SK-N-SH (cell line): ENCODE data around the gene CALCOCO2. TPM values are rescaled to one million over a fixed set of nuclear protein-coding genes. Genes with fewer than 3 reads are reported as not detected.

Experiments used
- CTCF ChIA-PET: fragments of 300-600, 350-600 bp; formaldehyde crosslinking; extraction: SDS; loops from one replicate; lab custom pipeline; 2021; lab: Yijun Ruan, JAX
- POLR2A ChIA-PET: fragments of 350-600 bp; sonication (Branson Sonifier 250); formaldehyde crosslinking; extraction: SDS; loops from one replicate; lab custom pipeline; 2020; ENCODE audit warnings: antibody characterized with exemption, inconsistent platforms; lab: Yijun Ruan, JAX
- DNase-seq: peaks from one replicate; pipeline ENCODE4 v3.0.0; 2012
- H2AFZ ChIP-seq: fragments of 200-600 bp; sonication (generic); 2 replicates; pipeline ENCODE4 v1.8.1; 2016; ENCODE audit warnings: antibody characterized with exemption, mild to moderate bottlenecking, low read depth
- H3F3A ChIP-seq: fragments of 200-600 bp; sonication (generic); replicated peaks from 2 replicates; pipeline ENCODE3; 2016; ENCODE audit warnings: antibody characterized with exemption, mild to moderate bottlenecking; ENCODE audit not compliant: insufficient read depth
- H3K27ac ChIP-seq, 2 experiments: fragments of 200-500 bp in 1 of 2; fragments of 200-600 bp in 1 of 2; sonication (Bioruptor generic) in 1 of 2; sonication (generic), shearing (Covaris generic) in 1 of 2; 2 replicates each; pipeline versions ENCODE4 v1.5.1 to v1.6.1; 2014 to 2016; ENCODE audit warnings: low read depth in 2 of 2, inconsistent platforms in 1 of 2, low read length in 1 of 2, mild to moderate bottlenecking in 1 of 2, mixed read lengths in 1 of 2
- H3K27me3 ChIP-seq: fragments of 200-600 bp; sonication (generic), shearing (Covaris generic); 2 replicates; pipeline ENCODE4 v1.6.1; 2016; ENCODE audit warnings: mixed run types; ENCODE audit not compliant: insufficient read depth
- H3K36me3 ChIP-seq, 2 experiments: fragments of 200-500 bp in 1 of 2; fragments of 200-600 bp in 1 of 2; sonication (Bioruptor generic) in 1 of 2; sonication (generic) in 1 of 2; replicated peaks in 1 of 2; 2 replicates each; pipeline versions ENCODE3 to v1.5.1; 2014 to 2016; ENCODE audit warnings: low read length in 1 of 2, mild to moderate bottlenecking in 1 of 2; ENCODE audit not compliant: insufficient read depth in 2 of 2, control insufficient read depth in 1 of 2
- H3K4me1 ChIP-seq, 2 experiments: fragments of 200-500 bp in 1 of 2; fragments of 200-600 bp in 1 of 2; sonication (Bioruptor generic) in 1 of 2; sonication (generic), shearing (Covaris generic) in 1 of 2; 2 replicates each; pipeline versions ENCODE4 v1.5.1 to v1.6.1; 2014 to 2016; ENCODE audit warnings: low read depth in 1 of 2, low read length in 1 of 2, mixed run types in 1 of 2; ENCODE audit not compliant: insufficient read depth in 2 of 2, control insufficient read depth in 1 of 2
- H3K4me2 ChIP-seq: fragments of 200-600 bp; sonication (generic), shearing (Covaris generic); 2 replicates; pipeline ENCODE4 v1.6.1; 2017; ENCODE audit warnings: mixed run types
- H3K4me3 ChIP-seq, 2 experiments: fragments of 200-500 bp in 1 of 2; fragments of 200-600 bp in 1 of 2; sonication (Bioruptor generic) in 1 of 2; sonication (generic), shearing (Covaris generic) in 1 of 2; 2 replicates each; pipeline versions ENCODE4 v1.5.1 to v1.8.1; 2014 to 2016; ENCODE audit warnings: low read depth in 2 of 2, inconsistent platforms in 1 of 2, low read length in 1 of 2, mild to moderate bottlenecking in 1 of 2, mixed read lengths in 1 of 2, moderate library complexity in 1 of 2
- H3K79me2 ChIP-seq: fragments of 200-600 bp; sonication (generic); 2 replicates; pipeline ENCODE4 v1.8.1; 2017; ENCODE audit warnings: mild to moderate bottlenecking; ENCODE audit not compliant: insufficient read depth
- H3K9ac ChIP-seq: fragments of 200-600 bp; sonication (generic); 2 replicates; pipeline ENCODE4 v1.6.1; 2017; ENCODE audit warnings: mixed run types
- H3K9me2 ChIP-seq: fragments of 200-600 bp; sonication (generic); 2 replicates; pipeline ENCODE4 v1.6.1; 2017; ENCODE audit warnings: mixed run types
- H3K9me3 ChIP-seq: fragments of 200-600 bp; sonication (generic); 2 replicates; pipeline ENCODE4 v1.6.1; 2017; ENCODE audit warnings: mixed run types, mild to moderate bottlenecking, moderate library complexity
- H4K20me1 ChIP-seq: fragments of 200-600 bp; sonication (generic); 2 replicates; pipeline ENCODE4 v1.6.1; 2017; ENCODE audit warnings: mild to moderate bottlenecking, mixed run types; ENCODE audit not compliant: insufficient read depth
- CHD2 ChIP-seq: fragments of 150-350 bp; IDR thresholded peaks from 2 replicates; pipeline ENCODE4 v1.6.1; 2018; ENCODE audit warnings: low read length; ENCODE audit not compliant: partially characterized antibody
- ELF1 ChIP-seq: IDR thresholded peaks from 2 replicates; pipeline ENCODE4 v1.4.0; 2012
- EP300 ChIP-seq, 2 experiments: IDR thresholded peaks; 2 replicates each; pipeline versions ENCODE4 v1.4.0 to v1.6.1; 2012; ENCODE audit warnings: borderline replicate concordance in 1 of 2, low read depth in 1 of 2, low read length in 1 of 2
- FOSL2 ChIP-seq: IDR thresholded peaks from 2 replicates; pipeline ENCODE4 v1.4.0; 2012; ENCODE audit warnings: low read depth, mild to moderate bottlenecking, moderate library complexity, borderline replicate concordance
- FOXM1 ChIP-seq: IDR thresholded peaks from 2 replicates; pipeline ENCODE4 v1.4.0; 2012; ENCODE audit warnings: low read depth, mild to moderate bottlenecking
- GABPA ChIP-seq: IDR thresholded peaks from 2 replicates; pipeline ENCODE4 v1.4.0; 2012; ENCODE audit warnings: low read depth, mild to moderate bottlenecking
- GATA2 ChIP-seq: sonication (generic); formaldehyde crosslinking; IDR thresholded peaks from 2 replicates; pipeline ENCODE4 v1.5.0; 2020; ENCODE audit warnings: mild to moderate bottlenecking, missing genetic modification reagents
- JUND ChIP-seq: IDR thresholded peaks from 2 replicates; pipeline ENCODE4 v1.4.0; 2012
- MEF2A ChIP-seq: IDR thresholded peaks from 2 replicates; pipeline ENCODE4 v1.4.0; 2012; ENCODE audit warnings: low read depth, borderline replicate concordance
- NFIC ChIP-seq: IDR thresholded peaks from 2 replicates; pipeline ENCODE4 v1.4.0; 2012; ENCODE audit warnings: borderline replicate concordance
- NRF1 ChIP-seq: IDR thresholded peaks from 2 replicates; pipeline ENCODE4 v1.6.1; 2012; ENCODE audit warnings: low read depth, mild to moderate bottlenecking, low read length
- RAD21 ChIP-seq: IDR thresholded peaks from 2 replicates; pipeline ENCODE4 v1.6.1; 2012; ENCODE audit warnings: mild to moderate bottlenecking, low read length
- RCOR1 ChIP-seq: fragments of 150-350 bp; IDR thresholded peaks from 2 replicates; pipeline ENCODE4 v1.6.1; 2017; ENCODE audit warnings: antibody characterized with exemption, low read length
- SIN3A ChIP-seq: IDR thresholded peaks from 2 replicates; pipeline ENCODE4 v1.6.1; 2012; ENCODE audit warnings: low read depth, mild to moderate bottlenecking, low read length, moderate library complexity, borderline replicate concordance
- SMC3 ChIP-seq: IDR thresholded peaks from 2 replicates; pipeline ENCODE4 v1.6.1; 2012; ENCODE audit warnings: low read depth, low read length, improper control_type of control experiment
- TAF1 ChIP-seq: IDR thresholded peaks from 2 replicates; pipeline ENCODE4 v1.6.1; 2012; ENCODE audit warnings: low read depth, mild to moderate bottlenecking, low read length, moderate library complexity, borderline replicate concordance
- TCF12 ChIP-seq: IDR thresholded peaks from 2 replicates; pipeline ENCODE4 v1.4.0; 2012
- TEAD4 ChIP-seq: IDR thresholded peaks from 2 replicates; pipeline ENCODE4 v1.4.0; 2012; ENCODE audit warnings: mild to moderate bottlenecking, borderline replicate concordance; ENCODE audit not compliant: insufficient read depth
- WGBS: methylation state at CpG from one replicate; pipeline ENCODE4 v1.1.6; 2017; ENCODE audit warnings: low lambda C conversion rate; 5-methylcytosine and 5-hydroxymethylcytosine counted together
- polyA plus RNA-seq, 3 experiments: library from polyadenylated mRNA; depleted of rRNA; stranded (reverse); fragments of >200 nt; gene quantifications; 2 replicates each; pipeline ENCODE4 v1.2.3, GENCODE V29; 2012
- TF ChIP-seq, protein P1 (sequence below): IDR thresholded peaks from 2 replicates; pipeline ENCODE4 v1.4.0; 2012; ENCODE audit warnings: low read depth, borderline replicate concordance
- TF ChIP-seq, protein P2 (sequence below): IDR thresholded peaks from 2 replicates; pipeline ENCODE4; 2012
- TF ChIP-seq, protein P3 (sequence below): IDR thresholded peaks from 2 replicates; pipeline ENCODE4 v1.6.1; 2012; ENCODE audit warnings: mild to moderate bottlenecking, low read depth, low read length, moderate library complexity
- TF ChIP-seq, protein P4 (sequence below): fragments of 150-350 bp; IDR thresholded peaks from 2 replicates; pipeline ENCODE4 v1.6.1; 2016; ENCODE audit warnings: mild to moderate bottlenecking, low read depth, low read length
- TF ChIP-seq, protein P5 (sequence below): fragments of 200-600 bp; sonication (generic); IDR thresholded peaks from 2 replicates; pipeline ENCODE4 v1.6.1; 2017; ENCODE audit warnings: antibody characterized with exemption, mild to moderate bottlenecking, moderate library complexity

The CALCOCO2 gene
- polyA plus RNA-seq, 1 of the 3 experiments (the other 2 are of a cell fraction), result 49.9 TPM

DNA sequence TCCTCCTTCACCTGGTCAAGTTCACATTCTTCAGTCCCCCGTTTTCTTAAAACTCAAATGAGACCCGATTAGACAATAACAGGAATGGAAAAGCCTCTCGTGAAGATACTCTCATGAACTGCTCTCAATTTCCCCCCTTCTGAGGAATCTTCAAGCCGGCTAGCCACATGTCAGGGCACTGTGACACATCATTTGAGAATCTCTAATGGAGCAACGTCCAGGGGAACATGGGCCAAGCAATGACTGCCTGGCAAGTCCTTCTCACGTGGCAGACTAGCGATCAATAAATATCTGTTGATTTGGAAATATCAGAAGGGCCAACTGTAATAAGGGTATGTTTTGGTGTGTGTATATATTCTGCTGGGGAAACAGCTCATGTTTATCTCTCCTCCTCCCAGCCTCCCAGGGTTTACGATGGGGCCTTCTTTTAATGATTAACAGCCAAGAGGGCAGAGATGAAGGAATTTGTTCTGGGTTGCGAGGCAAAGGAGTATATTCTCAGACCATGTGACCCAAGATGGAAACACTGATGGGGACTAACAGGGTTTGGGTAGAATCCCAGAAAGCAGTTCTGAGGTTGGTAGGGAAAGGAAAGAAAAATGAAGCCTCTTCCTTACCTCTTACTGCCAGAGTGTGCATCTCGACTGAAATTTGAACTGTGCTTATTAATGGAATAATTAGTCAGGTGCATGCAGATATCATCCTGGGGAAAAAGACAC lies 35.2 kb upstream of the CALCOCO2 start:
- H3K9ac ChIP-seq, result no peak overlapping the region
- H2AFZ ChIP-seq, result peak overlapping the region; percentile 39; the same call in 1 of the 2 replicates
- peak overlapping the region in 1 of 2 experiments; percentile 46; a peak in 2 of 4 replicates for H3K27ac ChIP-seq
- peaks cover 2% of the 10 kb centered on the region; the same call in 1 of the 2 replicates for H3K27me3 ChIP-seq
- H4K20me1 ChIP-seq, result no peaks in the 10 kb centered on the region
- peaks cover 0 to 3% of the 10 kb centered on the region in 2 experiments; a peak in 1 of 4 replicates for H3K4me1 ChIP-seq
- H3K9me3 ChIP-seq, result no peaks in the 10 kb centered on the region
- no peaks in the 10 kb centered on the region for H3K9me2 ChIP-seq
- peaks cover 13% of the 10 kb centered on the region for H3F3A ChIP-seq
- H3K4me2 ChIP-seq, result peak overlapping the region; percentile 10; the same call in 1 of the 2 replicates
- no peak overlapping the region for H3K4me3 ChIP-seq
- DNase-seq, result no peak
- ChIA-PET POLR2A (no interaction called here), CTCF (interaction anchor here (0.9 to 6.7 kb wide), 5 partner anchors 8 to 117 kb away, joined by 3 to 59 read pairs (median 7); no protein-coding TSS in a partner anchor)
- no peaks in the 10 kb centered on the region for H3K36me3 ChIP-seq
- WGBS, result 10% methylated on average over 10 of the region's 10 CpGs
- H3K79me2 ChIP-seq, result no peaks in the 10 kb centered on the region
- TF ChIP-seq, protein P1, sequence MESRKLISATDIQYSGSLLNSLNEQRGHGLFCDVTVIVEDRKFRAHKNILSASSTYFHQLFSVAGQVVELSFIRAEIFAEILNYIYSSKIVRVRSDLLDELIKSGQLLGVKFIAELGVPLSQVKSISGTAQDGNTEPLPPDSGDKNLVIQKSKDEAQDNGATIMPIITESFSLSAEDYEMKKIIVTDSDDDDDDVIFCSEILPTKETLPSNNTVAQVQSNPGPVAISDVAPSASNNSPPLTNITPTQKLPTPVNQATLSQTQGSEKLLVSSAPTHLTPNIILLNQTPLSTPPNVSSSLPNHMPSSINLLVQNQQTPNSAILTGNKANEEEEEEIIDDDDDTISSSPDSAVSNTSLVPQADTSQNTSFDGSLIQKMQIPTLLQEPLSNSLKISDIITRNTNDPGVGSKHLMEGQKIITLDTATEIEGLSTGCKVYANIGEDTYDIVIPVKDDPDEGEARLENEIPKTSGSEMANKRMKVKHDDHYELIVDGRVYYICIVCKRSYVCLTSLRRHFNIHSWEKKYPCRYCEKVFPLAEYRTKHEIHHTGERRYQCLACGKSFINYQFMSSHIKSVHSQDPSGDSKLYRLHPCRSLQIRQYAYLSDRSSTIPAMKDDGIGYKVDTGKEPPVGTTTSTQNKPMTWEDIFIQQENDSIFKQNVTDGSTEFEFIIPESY, result no peak
- TF ChIP-seq, protein P2, sequence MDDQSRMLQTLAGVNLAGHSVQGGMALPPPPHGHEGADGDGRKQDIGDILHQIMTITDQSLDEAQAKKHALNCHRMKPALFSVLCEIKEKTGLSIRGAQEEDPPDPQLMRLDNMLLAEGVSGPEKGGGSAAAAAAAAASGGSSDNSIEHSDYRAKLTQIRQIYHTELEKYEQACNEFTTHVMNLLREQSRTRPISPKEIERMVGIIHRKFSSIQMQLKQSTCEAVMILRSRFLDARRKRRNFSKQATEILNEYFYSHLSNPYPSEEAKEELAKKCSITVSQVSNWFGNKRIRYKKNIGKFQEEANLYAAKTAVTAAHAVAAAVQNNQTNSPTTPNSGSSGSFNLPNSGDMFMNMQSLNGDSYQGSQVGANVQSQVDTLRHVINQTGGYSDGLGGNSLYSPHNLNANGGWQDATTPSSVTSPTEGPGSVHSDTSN, result peak; percentile 61; the same call in 1 of the 2 replicates
- no peak; the same call in 1 of the 2 replicates for TF ChIP-seq JUND
- no peak for TF ChIP-seq GATA2 (CRISPR knock-in tag)
- TF ChIP-seq FOXM1, result no peak
- TF ChIP-seq NRF1, result no peak
- TF ChIP-seq ELF1, result no peak
- TF ChIP-seq SMC3, result no peak
- peak in 1 of 2 experiments; percentile 50; a peak in 1 of 4 replicates for TF ChIP-seq EP300 (IDR thresholded peaks at IDR 0.05; ENCODE audit: borderline replicate concordance in 1 of 2, low read depth in 1 of 2, low read length in 1 of 2)
- TF ChIP-seq, protein P3, sequence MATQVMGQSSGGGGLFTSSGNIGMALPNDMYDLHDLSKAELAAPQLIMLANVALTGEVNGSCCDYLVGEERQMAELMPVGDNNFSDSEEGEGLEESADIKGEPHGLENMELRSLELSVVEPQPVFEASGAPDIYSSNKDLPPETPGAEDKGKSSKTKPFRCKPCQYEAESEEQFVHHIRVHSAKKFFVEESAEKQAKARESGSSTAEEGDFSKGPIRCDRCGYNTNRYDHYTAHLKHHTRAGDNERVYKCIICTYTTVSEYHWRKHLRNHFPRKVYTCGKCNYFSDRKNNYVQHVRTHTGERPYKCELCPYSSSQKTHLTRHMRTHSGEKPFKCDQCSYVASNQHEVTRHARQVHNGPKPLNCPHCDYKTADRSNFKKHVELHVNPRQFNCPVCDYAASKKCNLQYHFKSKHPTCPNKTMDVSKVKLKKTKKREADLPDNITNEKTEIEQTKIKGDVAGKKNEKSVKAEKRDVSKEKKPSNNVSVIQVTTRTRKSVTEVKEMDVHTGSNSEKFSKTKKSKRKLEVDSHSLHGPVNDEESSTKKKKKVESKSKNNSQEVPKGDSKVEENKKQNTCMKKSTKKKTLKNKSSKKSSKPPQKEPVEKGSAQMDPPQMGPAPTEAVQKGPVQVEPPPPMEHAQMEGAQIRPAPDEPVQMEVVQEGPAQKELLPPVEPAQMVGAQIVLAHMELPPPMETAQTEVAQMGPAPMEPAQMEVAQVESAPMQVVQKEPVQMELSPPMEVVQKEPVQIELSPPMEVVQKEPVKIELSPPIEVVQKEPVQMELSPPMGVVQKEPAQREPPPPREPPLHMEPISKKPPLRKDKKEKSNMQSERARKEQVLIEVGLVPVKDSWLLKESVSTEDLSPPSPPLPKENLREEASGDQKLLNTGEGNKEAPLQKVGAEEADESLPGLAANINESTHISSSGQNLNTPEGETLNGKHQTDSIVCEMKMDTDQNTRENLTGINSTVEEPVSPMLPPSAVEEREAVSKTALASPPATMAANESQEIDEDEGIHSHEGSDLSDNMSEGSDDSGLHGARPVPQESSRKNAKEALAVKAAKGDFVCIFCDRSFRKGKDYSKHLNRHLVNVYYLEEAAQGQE, result no peak
- no peak for TF ChIP-seq GABPA
- TF ChIP-seq SIN3A, result peak; percentile 43; the same call in 1 of the 2 replicates
- TF ChIP-seq, protein P4, sequence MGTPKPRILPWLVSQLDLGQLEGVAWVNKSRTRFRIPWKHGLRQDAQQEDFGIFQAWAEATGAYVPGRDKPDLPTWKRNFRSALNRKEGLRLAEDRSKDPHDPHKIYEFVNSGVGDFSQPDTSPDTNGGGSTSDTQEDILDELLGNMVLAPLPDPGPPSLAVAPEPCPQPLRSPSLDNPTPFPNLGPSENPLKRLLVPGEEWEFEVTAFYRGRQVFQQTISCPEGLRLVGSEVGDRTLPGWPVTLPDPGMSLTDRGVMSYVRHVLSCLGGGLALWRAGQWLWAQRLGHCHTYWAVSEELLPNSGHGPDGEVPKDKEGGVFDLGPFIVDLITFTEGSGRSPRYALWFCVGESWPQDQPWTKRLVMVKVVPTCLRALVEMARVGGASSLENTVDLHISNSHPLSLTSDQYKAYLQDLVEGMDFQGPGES, result no peak
- TF ChIP-seq TAF1, result 0 out of 2 replicates have a peak, but pooled peaks have one; percentile 31
- TF ChIP-seq MEF2A, result no peak
- TF ChIP-seq NFIC, result peak; percentile 47; the same call in 1 of the 2 replicates
- no peak for TF ChIP-seq CHD2
- peak; percentile 48; the same call in 1 of the 2 replicates for TF ChIP-seq TEAD4
- TF ChIP-seq FOSL2, result peak; percentile 72; the same call in 1 of the 2 replicates
- no peak for TF ChIP-seq RCOR1
- TF ChIP-seq TCF12, result peak; percentile 76; the same call in 1 of the 2 replicates
- TF ChIP-seq, protein P5, sequence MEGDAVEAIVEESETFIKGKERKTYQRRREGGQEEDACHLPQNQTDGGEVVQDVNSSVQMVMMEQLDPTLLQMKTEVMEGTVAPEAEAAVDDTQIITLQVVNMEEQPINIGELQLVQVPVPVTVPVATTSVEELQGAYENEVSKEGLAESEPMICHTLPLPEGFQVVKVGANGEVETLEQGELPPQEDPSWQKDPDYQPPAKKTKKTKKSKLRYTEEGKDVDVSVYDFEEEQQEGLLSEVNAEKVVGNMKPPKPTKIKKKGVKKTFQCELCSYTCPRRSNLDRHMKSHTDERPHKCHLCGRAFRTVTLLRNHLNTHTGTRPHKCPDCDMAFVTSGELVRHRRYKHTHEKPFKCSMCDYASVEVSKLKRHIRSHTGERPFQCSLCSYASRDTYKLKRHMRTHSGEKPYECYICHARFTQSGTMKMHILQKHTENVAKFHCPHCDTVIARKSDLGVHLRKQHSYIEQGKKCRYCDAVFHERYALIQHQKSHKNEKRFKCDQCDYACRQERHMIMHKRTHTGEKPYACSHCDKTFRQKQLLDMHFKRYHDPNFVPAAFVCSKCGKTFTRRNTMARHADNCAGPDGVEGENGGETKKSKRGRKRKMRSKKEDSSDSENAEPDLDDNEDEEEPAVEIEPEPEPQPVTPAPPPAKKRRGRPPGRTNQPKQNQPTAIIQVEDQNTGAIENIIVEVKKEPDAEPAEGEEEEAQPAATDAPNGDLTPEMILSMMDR, result no peak
- TF ChIP-seq RAD21, result no peak
